ENCODE data around the gene FLRT1.

GRCh38 chr11:64037027-64037634 is 1.4 kb downstream of the FLRT1 start:
- TF ChIP-seq EZH2phosphoT487 (IDR thresholded peaks at IDR 0.05): no peak
- no peak for TF ChIP-seq CTCF (IDR thresholded peaks at IDR 0.05)

Data from neural progenitor cell (in vitro differentiated cells).